ENCODE measurements around the gene IL1RAP. TPM values are rescaled to one million over a fixed set of nuclear protein-coding genes. Genes with fewer than 3 reads are reported as not detected.

IL1RAP gene
- total RNA-seq, 1 donor from 2014 or later, result 7.7 TPM

GRCh38 chr3:190701096-190701532 is 187.2 kb downstream of the IL1RAP start:
- TF ChIP-seq CTCF (conservative IDR thresholded peaks at IDR 0.05; ENCODE audit: low read depth, low read length), result peak; percentile 95
- H3K4me3 ChIP-seq (ENCODE audit: low read depth, low read length), result no peak overlapping the region
- DNase-seq (ENCODE audit: low read depth), result peak; percentile 68

- no peak for TF ChIP-seq CTCF (conservative IDR thresholded peaks at IDR 0.05; ENCODE audit: low read depth, low read length)
- H3K4me3 ChIP-seq (ENCODE audit: low read depth, low read length), result no peak overlapping the region
These were observed 192.7 kb downstream of the IL1RAP start for GRCh38 chr3:190706582-190706981.

More at GRCh38 chr3:190706582-190706981, 192.7 kb downstream of the IL1RAP start:
- no peak for DNase-seq (ENCODE audit: low read depth)

Other genes with a start within 250 kb of the IL1RAP start
- 155 and 169 TPM in 2 replicates for gene CLDN1, start 191.6 kb upstream of the IL1RAP start, total RNA-seq
- gene CLDN16, start 125.9 kb upstream of the IL1RAP start, total RNA-seq, result 8.5 and 29.7 TPM in 2 replicates
- not detected in 2 replicates for gene TMEM207, start 64.2 kb upstream of the IL1RAP start, total RNA-seq

Measured in epithelial cell of proximal tubule (primary cell).